Hematopoietic multipotent progenitor cell treated with erythropoietin and hydrocortisone succinate and interleukin-3 and kit ligand, for 8 days (in vitro differentiated cells): ENCODE measurements around the gene CXCR1.
"Not testable (repeated sequence)": the region's sequence is repeated elsewhere in the genome, so short reads cannot be mapped to it uniquely, and the experiment has no call there.

ENCODE experiments used
- DNase-seq: peaks from one replicate; pipeline ENCODE4 v3.0.0-alpha.2; 2015

The CXCR1 gene

DNA sequence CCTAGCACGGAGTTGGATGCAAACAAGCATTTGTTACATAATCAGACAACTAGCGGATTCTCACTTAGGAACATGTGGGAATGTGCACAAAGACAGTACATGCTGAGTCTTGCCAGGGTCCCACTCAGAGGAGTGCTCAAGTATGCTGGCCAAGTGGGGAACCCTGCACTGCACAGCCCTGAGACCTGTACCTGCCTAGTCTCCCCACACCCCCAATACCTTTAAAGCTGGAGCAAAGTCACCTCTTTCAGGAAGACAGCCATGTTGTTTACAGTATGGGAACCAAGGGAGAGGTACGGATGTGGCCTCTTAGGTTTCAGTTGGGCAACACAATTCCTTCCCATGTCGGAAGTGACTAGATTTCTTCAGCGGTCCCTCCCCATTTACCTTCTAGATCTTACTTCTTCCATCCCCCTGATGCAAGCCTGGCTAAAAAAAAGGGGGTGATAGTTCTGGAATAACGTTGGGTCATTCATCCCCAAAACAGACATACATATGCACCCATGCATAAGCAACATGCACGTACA, 10.7 kb downstream of the CXCR1 start:
- DNase-seq, result no peak

DNA sequence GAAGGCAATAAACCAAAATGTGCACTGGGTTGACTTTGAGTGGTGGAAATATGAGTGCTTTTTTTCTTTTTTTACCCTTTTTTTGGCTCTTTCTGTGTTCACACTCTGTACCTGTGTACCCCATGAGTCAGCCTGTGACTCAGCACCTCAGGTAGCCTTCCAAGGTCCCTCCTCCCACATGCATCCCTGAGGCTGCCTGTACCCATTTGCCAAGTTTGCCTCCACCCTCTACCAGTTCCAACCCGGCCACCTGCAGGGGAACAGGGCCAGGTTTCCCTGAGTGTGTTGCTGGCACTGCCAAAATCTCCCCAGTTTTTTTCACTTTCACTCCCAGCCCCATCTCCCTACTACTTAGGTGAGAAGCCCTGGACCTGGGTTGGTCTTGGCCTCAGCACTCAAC, 14.0 kb downstream of the CXCR1 start:
- no peak for DNase-seq

DNA sequence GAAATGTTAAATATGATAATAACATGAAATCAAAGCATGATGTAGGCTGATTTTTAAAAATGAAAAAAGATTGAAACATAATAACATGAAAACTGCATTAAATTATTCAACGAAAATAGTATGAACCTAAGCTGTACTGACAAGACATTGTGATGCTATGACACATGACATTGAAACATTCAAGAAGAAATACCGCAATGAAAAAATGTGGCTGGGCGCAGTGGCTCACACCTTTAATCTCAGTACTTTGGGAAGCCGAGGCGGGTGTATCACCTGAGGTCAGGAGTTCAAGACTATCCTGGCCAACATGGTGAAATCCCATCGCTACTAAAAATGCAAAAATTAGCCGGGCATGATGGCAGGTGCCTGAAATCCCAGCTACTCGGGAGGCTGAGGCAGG, 14.6 kb downstream of the CXCR1 start:
- DNase-seq, result no peak

DNA sequence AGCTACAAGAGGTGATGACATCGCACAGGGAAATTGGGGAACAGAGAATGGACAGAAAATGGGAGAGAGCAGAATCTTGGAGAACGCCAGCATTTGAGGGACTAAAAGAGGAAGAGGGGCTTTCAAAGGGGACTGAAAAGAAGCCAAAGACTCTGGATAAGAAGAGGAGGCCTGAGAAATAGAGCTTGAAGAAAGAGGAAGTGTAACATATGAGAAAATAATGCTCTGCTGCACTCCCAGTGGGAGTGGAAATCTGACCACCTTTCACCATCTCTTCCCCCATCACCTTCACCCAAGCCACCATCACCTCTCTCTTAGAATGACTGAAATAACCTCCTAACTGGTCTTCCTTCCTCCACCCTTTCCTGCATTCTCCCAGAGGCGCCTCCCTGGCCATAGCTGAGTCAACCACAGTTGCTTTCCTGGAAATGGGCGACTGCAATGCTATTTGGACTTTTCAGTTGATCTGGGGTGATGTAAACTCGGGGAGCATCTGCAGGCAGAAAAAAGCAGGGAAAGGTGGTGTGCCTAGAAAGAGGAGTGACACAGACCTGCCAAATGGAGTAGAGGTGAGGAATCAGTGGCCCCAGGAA, 16.8 kb downstream of the CXCR1 start:
- DNase-seq, result no peak

DNA sequence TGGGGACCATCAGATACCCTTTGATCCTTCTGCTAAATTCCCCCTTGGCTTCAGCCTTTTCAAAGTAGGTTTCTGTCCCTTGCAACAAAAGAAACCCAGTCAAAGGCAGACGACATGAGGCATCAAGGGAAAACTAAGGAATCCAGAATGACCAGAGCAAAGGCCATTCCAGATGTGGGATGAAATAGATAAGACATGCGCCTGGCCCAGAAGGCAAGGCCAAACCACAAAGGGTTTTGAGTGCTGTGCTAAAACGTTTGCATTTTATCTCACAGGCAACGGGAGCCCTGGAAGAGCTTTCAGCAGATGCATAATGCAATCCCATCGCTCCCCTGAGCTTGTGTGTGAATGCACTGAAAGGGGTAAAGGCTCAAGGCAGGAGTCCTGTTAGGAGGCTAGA, 17.7 kb downstream of the CXCR1 start:
- no peak for DNase-seq

DNA sequence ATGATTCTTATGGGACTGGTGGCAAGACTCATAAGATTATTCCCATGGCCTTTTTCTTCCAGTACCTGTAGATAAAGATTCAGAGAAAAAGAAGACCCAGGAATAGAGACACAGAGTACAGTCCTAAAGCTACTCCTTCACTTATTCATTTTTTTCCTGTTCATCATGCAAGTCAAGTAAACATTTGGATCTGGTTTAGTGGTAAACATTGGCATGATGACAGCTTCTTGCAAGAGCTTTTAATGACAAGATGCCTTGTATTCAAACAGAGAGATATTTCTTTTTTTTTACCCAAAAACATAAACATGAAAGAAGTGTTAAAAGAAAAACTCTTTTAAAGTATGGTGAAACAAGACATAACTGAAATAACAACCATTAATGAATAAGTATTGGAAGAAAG, 20.7 kb downstream of the CXCR1 start:
- DNase-seq, result no peak

DNA sequence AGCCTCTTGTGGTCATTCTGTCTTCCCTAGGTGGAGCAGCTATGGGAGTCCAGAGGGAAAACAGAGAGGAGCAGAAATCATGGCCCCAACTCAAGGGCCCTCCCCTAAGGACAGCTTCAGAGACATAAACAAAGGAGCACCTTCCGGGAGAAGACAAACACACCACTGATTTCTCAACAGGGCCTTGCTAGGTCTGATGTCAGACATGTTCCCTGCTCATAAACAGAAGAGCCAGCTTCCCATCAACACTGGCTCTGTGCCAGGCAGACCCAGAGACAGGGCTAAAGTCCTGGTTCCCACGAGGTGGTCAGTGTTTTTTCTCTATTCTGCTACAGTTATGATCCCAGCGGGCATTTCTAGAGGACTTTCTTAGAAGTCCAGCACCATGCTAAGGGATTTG, 21.6 kb downstream of the CXCR1 start:
- no peak for DNase-seq

DNA sequence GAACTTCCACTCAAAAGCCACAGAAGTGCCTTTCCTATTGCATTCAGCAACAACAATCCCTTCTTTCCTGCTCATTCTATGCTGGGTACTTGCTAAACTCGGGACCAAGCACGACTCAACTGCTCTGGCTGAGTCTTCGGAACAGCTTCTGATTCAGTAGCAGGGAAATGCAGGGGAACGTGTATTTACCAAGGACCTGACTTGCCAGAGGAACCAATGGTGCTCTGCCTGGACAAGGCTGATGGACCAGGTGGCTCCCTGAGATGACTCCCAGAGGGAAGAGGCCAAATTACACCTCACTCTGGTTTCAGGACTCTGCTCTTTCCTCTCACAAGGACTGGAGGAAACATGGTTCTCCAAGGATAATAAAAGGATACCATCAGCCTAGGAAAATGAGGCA, 28.7 kb downstream of the CXCR1 start:
- no peak for DNase-seq

DNA sequence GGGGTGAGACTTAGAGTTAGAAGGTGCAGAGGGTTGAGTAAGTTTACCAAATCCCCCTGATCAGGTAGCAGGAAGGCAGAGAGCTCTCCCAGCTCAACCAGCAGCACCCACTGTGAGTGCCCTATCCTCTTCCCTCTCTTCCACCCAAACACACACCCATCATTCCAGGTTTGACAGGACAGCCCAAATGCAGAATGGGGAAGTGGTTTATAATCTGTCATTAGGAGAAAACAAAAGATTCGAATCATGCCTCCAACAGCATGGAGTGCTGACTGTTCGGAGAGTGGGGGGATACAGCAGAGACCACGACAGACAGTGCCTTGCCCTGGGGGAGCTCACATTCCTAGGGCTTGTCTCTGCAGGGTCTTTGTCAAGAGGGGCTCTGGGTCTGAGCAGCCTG, 29.2 kb downstream of the CXCR1 start:
- no peak for DNase-seq

DNA sequence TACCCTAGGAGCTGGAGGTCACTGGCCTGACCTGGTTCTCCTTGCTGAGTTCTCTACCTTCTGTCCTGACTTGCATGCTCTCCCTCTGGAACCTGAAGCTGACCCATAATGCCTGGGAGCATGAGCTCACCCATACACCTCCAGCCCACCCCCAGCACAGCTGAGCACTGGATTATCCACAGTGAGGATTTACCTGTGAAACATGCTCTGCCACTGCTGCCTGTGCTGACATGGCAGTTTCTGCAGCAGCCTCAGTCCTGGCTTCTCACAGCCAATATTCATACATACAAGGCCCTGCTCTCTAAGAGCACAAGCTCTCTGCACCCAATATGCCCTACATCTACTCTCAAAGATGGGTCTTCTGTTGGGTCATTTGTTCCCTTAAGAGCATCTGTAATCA, 35.9 kb downstream of the CXCR1 start:
- DNase-seq, result no peak

DNA sequence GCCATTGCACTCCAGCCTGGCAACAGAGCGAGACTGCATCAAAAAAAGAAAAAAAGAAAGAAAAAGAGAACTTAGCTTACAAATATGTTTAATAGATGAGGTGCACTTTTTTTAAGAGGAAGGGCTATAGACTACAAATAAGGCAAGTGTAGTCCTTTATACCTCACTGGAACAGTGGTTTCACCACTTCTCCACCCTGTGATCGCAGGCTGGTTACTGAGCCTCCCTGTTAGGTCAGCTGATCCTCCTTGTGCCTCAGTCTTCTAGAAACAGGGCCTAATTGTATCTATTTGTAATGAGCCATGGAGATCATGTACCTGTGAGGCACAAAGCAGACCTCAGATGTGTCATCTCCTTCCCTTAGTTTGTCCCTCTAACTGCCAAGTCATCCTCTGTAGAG, 36.4 kb downstream of the CXCR1 start:
- no peak for DNase-seq

DNA sequence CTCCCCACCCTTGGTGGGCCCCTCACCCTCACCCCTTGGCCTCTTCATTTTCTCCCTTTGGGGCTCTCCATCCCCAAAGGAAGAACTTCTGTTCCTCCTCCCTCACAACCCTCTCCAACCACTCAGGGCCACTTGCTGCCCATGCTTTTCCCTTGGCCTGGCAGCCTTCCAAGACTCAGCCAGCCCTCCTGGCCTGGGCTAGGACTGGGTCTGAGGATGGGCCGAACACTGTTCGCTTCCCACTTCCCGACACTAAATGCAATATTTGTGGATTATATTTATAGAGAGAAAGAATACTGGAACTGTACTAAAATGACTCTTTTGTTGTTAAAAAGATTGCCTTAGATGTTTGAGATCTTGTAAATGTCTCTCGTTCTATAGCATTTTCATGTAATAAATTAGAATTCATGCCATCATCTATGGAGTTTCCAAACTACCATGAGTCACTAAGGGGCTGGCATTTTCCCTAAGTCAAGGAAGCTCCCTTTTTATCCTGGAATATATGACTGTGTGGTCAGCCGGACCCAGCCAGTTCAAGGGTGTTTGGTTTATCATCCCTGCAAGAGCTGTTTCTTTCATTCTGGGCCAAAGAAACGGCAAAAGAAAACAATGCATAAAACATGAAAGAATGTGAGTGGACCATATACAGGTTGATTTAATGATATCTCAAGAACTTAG, 37.2 kb downstream of the CXCR1 start:
- no peak for DNase-seq

DNA sequence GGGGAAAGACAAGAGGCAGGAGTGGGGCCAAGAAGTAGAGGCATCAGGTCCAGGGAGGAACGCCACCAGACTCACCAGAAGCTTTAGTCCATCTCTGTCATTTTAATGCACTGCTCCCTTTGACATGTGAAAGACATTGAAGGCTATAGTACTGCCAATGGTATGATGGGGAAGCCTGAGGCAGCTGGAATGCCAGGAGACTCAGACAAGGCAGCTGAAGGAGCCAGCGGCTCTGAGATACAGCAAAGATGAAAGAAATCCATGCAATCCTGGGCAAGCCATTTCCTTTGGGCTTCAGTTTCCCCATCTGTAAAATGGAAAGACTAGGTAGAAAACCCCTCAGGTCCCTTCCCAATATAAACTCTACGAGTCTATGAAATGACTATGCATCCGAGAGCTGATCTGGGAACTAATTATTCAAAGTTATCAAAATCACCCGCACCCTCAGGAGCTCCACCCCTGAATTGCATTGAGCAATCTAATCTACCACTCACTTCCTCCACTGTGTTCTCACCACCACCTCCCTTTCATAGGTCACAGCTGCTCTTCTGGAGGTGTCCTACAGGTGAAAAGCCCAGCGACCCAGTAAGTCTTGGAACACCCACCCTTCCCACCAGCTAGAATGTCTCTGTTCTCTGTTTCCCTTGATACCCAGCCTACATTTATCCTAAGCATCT, 37.8 kb downstream of the CXCR1 start:
- DNase-seq, result no peak

DNA sequence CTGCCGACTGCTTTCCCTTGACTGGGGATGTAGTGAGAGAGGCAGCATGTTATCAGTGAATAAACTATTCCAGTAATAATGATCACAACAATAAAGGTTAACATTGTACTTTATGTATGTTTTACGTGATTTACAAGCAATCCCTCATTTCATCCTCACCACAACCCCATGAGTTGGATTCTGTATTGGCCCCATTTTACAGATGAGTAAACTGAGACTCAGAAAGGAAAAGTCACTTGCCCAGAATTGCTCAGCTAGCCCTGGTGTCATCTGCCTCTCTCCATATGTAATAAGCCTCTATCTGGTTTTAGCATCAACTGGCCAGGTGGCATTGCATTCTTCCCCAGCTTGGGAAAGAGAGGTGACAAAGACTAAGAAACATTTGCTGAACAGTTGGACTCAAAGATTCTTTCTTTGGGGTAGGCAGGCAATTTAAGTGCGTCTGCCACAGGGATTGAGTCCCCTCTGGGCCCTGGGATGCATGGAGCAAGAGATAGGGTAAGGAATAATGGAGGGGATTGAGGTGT, 38.8 kb downstream of the CXCR1 start:
- DNase-seq, result no peak

DNA sequence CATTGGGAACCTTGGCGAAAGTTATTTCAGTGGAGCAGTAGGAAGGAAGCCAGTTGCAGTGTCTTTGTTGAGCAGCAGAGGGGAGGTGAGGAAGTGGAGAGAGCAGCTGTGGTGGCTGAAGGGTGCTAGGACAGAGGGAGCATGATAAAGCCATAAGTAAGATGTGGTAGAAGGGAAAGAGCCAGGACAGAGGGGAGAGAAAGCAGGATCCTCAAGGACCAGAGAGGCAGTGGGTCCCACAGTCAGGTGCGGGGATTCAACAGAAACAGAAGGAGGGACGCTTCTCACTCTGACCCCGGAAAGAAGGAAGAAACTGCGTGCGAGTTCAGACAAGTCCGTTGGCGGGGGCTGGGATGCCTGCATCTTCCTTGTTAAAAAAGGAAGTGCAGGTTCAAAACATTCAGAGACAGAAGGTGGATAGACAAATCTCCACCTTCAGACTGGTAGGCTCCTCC, 41.1 kb downstream of the CXCR1 start, which contains the start of gene CXCR2:
Gene CXCR2 (plus strand): TSS at position 403 of the 455 bp plus-strand sequence. CDS start 8,774 bp downstream, outside the sequence.
- DNase-seq, result peak; percentile 7

DNA sequence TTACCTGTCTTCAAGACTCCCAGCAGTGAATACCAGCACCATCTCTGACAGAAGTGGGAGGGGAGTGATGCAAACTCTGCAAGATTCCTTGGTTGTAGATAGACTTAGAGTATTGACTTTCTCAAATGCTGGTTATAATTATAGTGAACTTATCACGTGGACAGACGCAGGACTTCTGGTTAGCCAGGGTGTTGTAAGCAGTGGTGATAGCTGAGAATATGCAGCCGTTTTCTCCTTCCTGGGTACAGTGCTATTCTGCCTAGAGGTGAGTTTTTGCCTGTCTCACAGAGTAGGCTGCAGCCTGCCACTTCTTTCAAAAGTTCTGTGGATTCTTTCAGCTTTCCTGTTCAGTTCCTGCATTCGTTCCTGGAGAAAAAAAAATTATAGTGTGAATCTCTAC, 41.7 kb downstream of the CXCR1 start:
- DNase-seq, result no peak

DNA sequence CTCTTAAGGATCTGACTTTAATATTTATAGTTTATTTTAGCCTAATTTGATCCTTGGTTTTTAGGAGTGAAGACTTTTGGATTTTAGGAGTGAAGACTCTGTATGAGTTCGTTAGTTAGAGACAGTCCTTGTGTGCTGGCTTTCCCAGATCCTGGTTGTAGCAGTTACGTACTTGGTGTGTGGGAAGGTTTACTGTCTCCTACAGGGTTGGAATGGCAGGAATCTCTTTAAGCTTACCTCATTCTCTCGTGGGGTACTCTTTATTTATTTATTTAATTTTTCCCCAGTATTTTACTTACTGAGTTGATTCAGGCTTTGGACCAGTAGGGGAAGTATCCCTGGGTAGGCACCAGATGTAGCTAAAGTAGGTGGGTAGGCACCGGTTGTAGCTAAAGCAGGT, 42.8 kb downstream of the CXCR1 start:
- DNase-seq, result no peak

DNA sequence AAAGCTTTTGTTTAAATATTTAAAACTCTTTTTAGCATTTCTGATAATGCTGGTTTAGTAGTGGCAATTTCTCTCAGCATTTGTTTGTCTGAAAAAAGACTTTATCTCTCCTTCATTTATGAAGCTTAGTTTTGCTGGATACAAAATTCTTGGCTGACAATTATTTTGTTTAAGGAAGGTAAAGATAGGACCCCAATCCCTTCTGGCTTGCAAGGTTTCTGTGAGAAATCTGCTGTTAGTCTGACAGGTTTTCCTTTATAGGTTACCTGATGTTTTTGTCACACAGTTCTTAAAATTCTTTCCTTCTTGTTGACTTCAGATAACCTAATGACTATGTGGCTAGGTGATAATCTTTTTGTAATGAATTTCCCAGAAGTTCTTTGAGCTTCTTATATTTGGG, 44.5 kb downstream of the CXCR1 start:
- not testable (repeated sequence) for DNase-seq

DNA sequence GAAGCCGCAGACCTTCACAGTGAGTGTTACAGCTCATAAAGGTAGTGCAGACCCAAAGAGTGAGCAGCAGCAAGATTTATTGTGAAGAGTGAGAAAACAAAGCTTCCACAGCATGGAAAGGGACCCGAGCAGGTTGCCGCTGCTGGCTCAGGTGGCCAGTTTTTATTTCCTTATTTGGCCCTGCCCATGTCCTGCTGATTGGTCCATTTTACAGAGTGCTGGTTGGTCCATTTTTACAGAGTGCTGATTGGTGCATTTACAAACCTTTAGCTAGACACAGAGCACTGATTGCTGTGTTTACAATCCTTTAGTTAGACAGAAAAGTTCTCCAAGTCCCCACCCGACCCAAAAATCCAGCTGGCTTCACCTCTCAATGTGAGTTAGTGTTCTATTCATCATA, 45.0 kb downstream of the CXCR1 start:
- DNase-seq, result not testable (repeated sequence)
